Measurements from ENCODE around the gene AFAP1L2.

Gene AFAP1L2

GRCh38 chr10:114285961-114286441 lies 118.3 kb downstream of the AFAP1L2 start:
- Histone ChIP-seq H3K27me3 (ENCODE audit: insufficient read depth, low read length) (no peaks in the 10 kb centered on the region), H3K9me3 (ENCODE audit: low read length) (peaks cover 2% of the 10 kb centered on the region), H3K36me3 (ENCODE audit: insufficient read depth, low read length) (no peaks in the 10 kb centered on the region), H3K4me1 (ENCODE audit: insufficient read depth, low read length) (no peaks in the 10 kb centered on the region), H2AFZ (ENCODE audit: low read depth, low read length) (no peak overlapping the region), H3K4me3 (ENCODE audit: low read length) (no peak overlapping the region)

GRCh38 chr10:114284346-114285071 lies 119.8 kb downstream of the AFAP1L2 start:
- Histone ChIP-seq H3K27me3 (ENCODE audit: insufficient read depth, low read length) (no peaks in the 10 kb centered on the region), H3K36me3 (ENCODE audit: insufficient read depth, low read length) (no peaks in the 10 kb centered on the region), H3K9me3 (ENCODE audit: low read length) (peaks cover 2% of the 10 kb centered on the region), H3K4me3 (ENCODE audit: low read length) (no peak overlapping the region), H3K4me1 (ENCODE audit: insufficient read depth, low read length) (no peaks in the 10 kb centered on the region), H2AFZ (ENCODE audit: low read depth, low read length) (no peak overlapping the region)

GRCh38 chr10:114283535-114284234 lies 120.6 kb downstream of the AFAP1L2 start:
- H3K4me1 ChIP-seq (ENCODE audit: insufficient read depth, low read length), result no peaks in the 10 kb centered on the region
- H3K36me3 ChIP-seq (ENCODE audit: insufficient read depth, low read length), result no peaks in the 10 kb centered on the region
- no peak overlapping the region for H3K4me3 ChIP-seq (ENCODE audit: low read length)
- H2AFZ ChIP-seq (ENCODE audit: low read depth, low read length), result no peak overlapping the region
- no peaks in the 10 kb centered on the region for H3K27me3 ChIP-seq (ENCODE audit: insufficient read depth, low read length)
- no peaks in the 10 kb centered on the region for H3K9me3 ChIP-seq (ENCODE audit: low read length)

GRCh38 chr10:114283091-114283490 lies 121.2 kb downstream of the AFAP1L2 start:
- no peak overlapping the region for H2AFZ ChIP-seq (ENCODE audit: low read depth, low read length)
- peaks cover 2% of the 10 kb centered on the region for H3K27me3 ChIP-seq (ENCODE audit: insufficient read depth, low read length)
- no peaks in the 10 kb centered on the region for H3K9me3 ChIP-seq (ENCODE audit: low read length)
- no peaks in the 10 kb centered on the region for H3K4me1 ChIP-seq (ENCODE audit: insufficient read depth, low read length)
- H3K4me3 ChIP-seq (ENCODE audit: low read length), result no peak overlapping the region
- no peaks in the 10 kb centered on the region for H3K36me3 ChIP-seq (ENCODE audit: insufficient read depth, low read length)

- no peaks in the 10 kb centered on the region for H3K4me1 ChIP-seq (ENCODE audit: insufficient read depth, low read length)
- no peaks in the 10 kb centered on the region for H3K36me3 ChIP-seq (ENCODE audit: insufficient read depth, low read length)
- no peak overlapping the region for H2AFZ ChIP-seq (ENCODE audit: low read depth, low read length)
- no peaks in the 10 kb centered on the region for H3K9me3 ChIP-seq (ENCODE audit: low read length)
- peaks cover 2% of the 10 kb centered on the region for H3K27me3 ChIP-seq (ENCODE audit: insufficient read depth, low read length)
- H3K4me3 ChIP-seq (ENCODE audit: low read length), result no peak overlapping the region
Observed at GRCh38 chr10:114282526-114282925, 121.8 kb downstream of the AFAP1L2 start.

- Histone ChIP-seq H3K4me3 (ENCODE audit: low read length) (no peak overlapping the region), H3K4me1 (ENCODE audit: insufficient read depth, low read length) (no peaks in the 10 kb centered on the region), H3K9me3 (ENCODE audit: low read length) (no peaks in the 10 kb centered on the region), H3K36me3 (ENCODE audit: insufficient read depth, low read length) (no peaks in the 10 kb centered on the region), H3K27me3 (ENCODE audit: insufficient read depth, low read length) (peaks cover 2% of the 10 kb centered on the region), H2AFZ (ENCODE audit: low read depth, low read length) (no peak overlapping the region)
Observed at GRCh38 chr10:114281461-114281860, 122.8 kb downstream of the AFAP1L2 start.

GRCh38 chr10:114281006-114281405 lies 123.3 kb downstream of the AFAP1L2 start:
- no peaks in the 10 kb centered on the region for H3K9me3 ChIP-seq (ENCODE audit: low read length)
- no peaks in the 10 kb centered on the region for H3K36me3 ChIP-seq (ENCODE audit: insufficient read depth, low read length)
- H3K27me3 ChIP-seq (ENCODE audit: insufficient read depth, low read length), result peaks cover 4% of the 10 kb centered on the region
- H2AFZ ChIP-seq (ENCODE audit: low read depth, low read length), result no peak overlapping the region
- H3K4me1 ChIP-seq (ENCODE audit: insufficient read depth, low read length), result no peaks in the 10 kb centered on the region
- no peak overlapping the region for H3K4me3 ChIP-seq (ENCODE audit: low read length)

- peaks cover 5% of the 10 kb centered on the region for H3K27me3 ChIP-seq (ENCODE audit: insufficient read depth, low read length)
- no peaks in the 10 kb centered on the region for H3K36me3 ChIP-seq (ENCODE audit: insufficient read depth, low read length)
- no peak overlapping the region for H2AFZ ChIP-seq (ENCODE audit: low read depth, low read length)
- H3K4me3 ChIP-seq (ENCODE audit: low read length), result no peak overlapping the region
- H3K9me3 ChIP-seq (ENCODE audit: low read length), result no peaks in the 10 kb centered on the region
- no peaks in the 10 kb centered on the region for H3K4me1 ChIP-seq (ENCODE audit: insufficient read depth, low read length)
Observed at GRCh38 chr10:114279901-114280644, 124.2 kb downstream of the AFAP1L2 start.

GRCh38 chr10:114279289-114279688 lies 125.0 kb downstream of the AFAP1L2 start:
- no peak overlapping the region for H3K4me3 ChIP-seq (ENCODE audit: low read length)
- peaks cover 5% of the 10 kb centered on the region for H3K27me3 ChIP-seq (ENCODE audit: insufficient read depth, low read length)
- no peaks in the 10 kb centered on the region for H3K4me1 ChIP-seq (ENCODE audit: insufficient read depth, low read length)
- no peak overlapping the region for H2AFZ ChIP-seq (ENCODE audit: low read depth, low read length)
- no peaks in the 10 kb centered on the region for H3K36me3 ChIP-seq (ENCODE audit: insufficient read depth, low read length)
- no peaks in the 10 kb centered on the region for H3K9me3 ChIP-seq (ENCODE audit: low read length)

- H3K9me3 ChIP-seq (ENCODE audit: low read length), result no peaks in the 10 kb centered on the region
- H3K36me3 ChIP-seq (ENCODE audit: insufficient read depth, low read length), result no peaks in the 10 kb centered on the region
- peaks cover 5% of the 10 kb centered on the region for H3K27me3 ChIP-seq (ENCODE audit: insufficient read depth, low read length)
- H2AFZ ChIP-seq (ENCODE audit: low read depth, low read length), result no peak overlapping the region
- H3K4me1 ChIP-seq (ENCODE audit: insufficient read depth, low read length), result no peaks in the 10 kb centered on the region
- H3K4me3 ChIP-seq (ENCODE audit: low read length), result no peak overlapping the region
Observed at GRCh38 chr10:114278884-114279191, 125.5 kb downstream of the AFAP1L2 start.

- Histone ChIP-seq H3K36me3 (ENCODE audit: insufficient read depth, low read length) (no peaks in the 10 kb centered on the region), H3K4me1 (ENCODE audit: insufficient read depth, low read length) (no peaks in the 10 kb centered on the region), H3K27me3 (ENCODE audit: insufficient read depth, low read length) (peaks cover 5% of the 10 kb centered on the region), H2AFZ (ENCODE audit: low read depth, low read length) (no peak overlapping the region), H3K4me3 (ENCODE audit: low read length) (no peak overlapping the region), H3K9me3 (ENCODE audit: low read length) (no peaks in the 10 kb centered on the region)
Observed at GRCh38 chr10:114278140-114278883, 126.0 kb downstream of the AFAP1L2 start.

- Histone ChIP-seq H3K27me3 (ENCODE audit: insufficient read depth, low read length) (peaks cover 6% of the 10 kb centered on the region), H3K4me1 (ENCODE audit: insufficient read depth, low read length) (no peaks in the 10 kb centered on the region), H3K4me3 (ENCODE audit: low read length) (no peak overlapping the region), H3K9me3 (ENCODE audit: low read length) (no peaks in the 10 kb centered on the region), H3K36me3 (ENCODE audit: insufficient read depth, low read length) (no peaks in the 10 kb centered on the region), H2AFZ (ENCODE audit: low read depth, low read length) (no peak overlapping the region)
Observed at GRCh38 chr10:114276671-114277070, 127.6 kb downstream of the AFAP1L2 start.

GRCh38 chr10:114276066-114276465 lies 128.2 kb downstream of the AFAP1L2 start:
- Histone ChIP-seq H3K4me1 (ENCODE audit: insufficient read depth, low read length) (no peaks in the 10 kb centered on the region), H3K27me3 (ENCODE audit: insufficient read depth, low read length) (peaks cover 11% of the 10 kb centered on the region), H3K36me3 (ENCODE audit: insufficient read depth, low read length) (no peaks in the 10 kb centered on the region), H3K9me3 (ENCODE audit: low read length) (no peaks in the 10 kb centered on the region), H2AFZ (ENCODE audit: low read depth, low read length) (no peak overlapping the region), H3K4me3 (ENCODE audit: low read length) (no peak overlapping the region)
